ENCODE measurements around the gene MAP3K5.
"Not testable (repeated sequence)": the region's sequence is repeated elsewhere in the genome, so short reads cannot be mapped to it uniquely, and the experiment has no call there.

Gene MAP3K5

DNA sequence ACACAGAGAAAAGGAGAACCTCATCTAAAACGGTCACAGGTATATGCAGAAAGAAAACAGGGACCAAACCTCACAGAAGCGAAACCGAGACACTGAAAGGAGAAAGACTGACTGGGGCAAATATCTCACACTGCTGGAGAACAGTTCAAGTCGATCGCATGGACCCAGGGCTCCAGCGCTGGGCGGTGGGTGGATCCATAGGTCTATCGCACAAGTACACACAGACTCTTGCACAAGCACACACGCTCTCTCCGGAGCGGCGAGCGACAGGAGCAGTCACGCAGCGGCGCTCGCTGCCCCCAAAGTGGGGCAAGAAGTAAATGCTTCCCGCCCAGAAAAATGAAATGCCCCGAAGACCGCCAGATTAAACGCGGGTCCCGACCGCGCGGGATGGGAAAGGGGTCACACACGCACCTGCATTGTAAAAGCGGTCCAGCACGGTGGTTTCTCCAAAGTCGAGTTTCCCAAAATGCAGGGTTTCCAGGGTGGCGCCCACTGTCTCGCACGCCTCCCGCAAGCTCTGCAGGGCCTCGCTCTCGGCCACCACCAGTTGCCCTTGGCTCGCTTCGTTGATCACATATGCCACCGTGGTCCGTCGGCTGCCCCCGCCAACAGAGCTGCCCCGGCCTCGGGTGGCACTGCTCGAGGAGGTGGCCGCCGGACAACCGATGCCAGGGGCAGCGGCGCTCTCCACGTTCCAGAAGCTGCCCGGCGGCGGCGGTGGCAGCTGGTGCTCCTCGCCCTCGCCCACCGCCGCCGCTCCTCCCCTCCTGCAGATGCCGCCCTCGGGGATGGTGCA lies 782 bp downstream of the MAP3K5 start:
- DNase-seq (ENCODE audit: low read depth), result peak; percentile 28

DNA sequence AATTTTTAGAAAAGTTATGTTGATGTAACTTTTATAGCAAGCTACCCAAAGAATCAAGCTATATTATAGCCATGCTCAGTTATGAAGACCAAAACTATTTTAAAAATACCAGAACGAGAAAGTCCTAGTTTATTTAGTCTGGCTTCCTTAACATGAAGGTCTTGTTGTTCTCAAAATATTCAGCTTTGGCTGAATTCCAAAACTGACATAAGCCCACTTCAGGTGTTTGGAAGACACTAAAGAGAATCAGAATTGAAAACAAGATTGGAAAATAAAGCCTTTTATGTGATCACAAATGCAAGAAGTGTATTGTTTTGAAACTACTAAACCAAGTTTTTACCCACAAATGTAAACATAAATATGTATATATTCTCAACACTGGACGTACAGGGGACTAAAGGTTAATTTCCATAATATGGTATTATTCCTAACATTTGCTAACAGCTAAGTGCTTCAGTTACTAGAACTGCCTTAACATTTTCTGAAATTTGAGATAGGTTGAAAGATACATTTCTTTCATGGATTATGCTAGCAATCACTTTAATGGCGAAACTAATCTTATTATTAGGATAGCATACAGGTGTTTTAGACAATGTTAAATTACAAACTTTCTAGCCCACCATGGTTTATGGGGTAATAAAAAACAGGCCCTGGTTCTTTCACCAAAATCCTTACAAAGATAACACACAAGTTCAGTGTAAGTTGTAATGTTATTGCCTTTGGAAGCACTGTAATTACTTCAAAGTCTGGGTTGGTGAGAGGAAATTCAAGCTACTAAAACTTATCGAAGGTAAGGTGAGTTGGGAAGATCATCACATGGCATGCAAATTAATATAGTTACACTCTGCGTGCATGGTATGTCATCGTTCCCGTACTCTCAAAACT lies 1.6 kb downstream of the MAP3K5 start:
- no peak for DNase-seq (ENCODE audit: low read depth)

DNA sequence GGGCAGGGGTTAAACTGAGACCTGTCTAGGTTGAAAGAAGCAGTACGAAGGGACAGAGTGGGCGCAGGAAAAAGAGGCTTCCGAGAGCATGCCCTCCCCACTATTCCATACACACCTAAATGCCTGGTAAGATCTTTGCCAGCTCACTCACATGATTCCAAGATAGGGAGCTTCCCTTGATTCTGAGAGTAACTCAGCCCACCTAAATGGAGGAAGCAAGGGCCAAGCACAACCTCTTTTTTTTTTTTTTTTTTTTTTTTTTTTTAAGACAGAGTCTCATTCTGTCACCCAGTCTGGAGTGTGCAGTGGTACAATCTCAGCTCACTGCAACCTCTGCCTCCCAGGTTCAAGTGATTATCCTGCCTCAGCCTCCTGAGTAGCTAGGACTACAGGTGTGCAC lies 2.8 kb downstream of the MAP3K5 start:
- DNase-seq (ENCODE audit: low read depth), result not testable (repeated sequence)

- no peak for DNase-seq (ENCODE audit: low read depth)
Measured at GRCh38 chr6:136788069-136788902, 4.0 kb downstream of the MAP3K5 start.

DNA sequence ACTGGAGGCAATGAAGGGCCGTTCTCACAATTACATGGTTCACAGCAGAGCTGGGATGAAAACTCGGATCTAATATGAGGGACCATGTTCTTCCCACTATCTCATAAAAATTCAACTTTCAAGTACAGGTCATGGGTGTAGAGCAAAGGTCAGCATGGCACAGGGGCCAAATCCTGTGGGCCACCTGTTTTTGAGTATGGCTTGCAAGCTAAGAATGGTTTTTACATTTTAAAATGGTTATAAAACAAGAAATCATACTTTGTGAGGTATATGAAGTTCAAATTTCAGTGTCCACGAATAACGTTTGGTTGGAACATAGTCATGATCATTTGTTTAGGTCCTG lies 4.6 kb downstream of the MAP3K5 start:
- DNase-seq (ENCODE audit: low read depth), result no peak

DNA sequence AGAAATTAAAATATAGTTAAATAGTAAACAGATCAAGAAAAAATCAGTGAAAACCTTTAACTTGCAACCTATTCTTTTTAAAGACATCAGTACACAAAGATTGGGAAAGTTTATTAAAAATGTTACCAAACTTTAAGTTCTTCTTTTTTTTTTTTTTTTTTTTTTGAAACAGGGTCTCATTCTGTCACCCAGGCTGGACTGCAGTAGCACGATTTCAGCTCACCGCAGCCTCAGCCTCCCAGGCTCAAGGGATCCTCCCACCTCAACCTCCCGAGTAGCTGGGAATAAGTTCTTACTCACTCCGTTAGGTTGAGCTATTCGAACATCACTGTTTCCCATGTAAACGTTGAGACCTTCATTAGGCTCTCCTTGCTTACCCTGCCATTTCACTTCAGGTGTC lies 5.6 kb downstream of the MAP3K5 start:
- DNase-seq (ENCODE audit: low read depth), result no peak

GRCh38 chr6:136784910-136785746 lies 7.1 kb downstream of the MAP3K5 start:
- peak; percentile 27 for DNase-seq (ENCODE audit: low read depth)

GRCh38 chr6:136784271-136784664 lies 8.0 kb downstream of the MAP3K5 start:
- no peak for DNase-seq (ENCODE audit: low read depth)

DNA sequence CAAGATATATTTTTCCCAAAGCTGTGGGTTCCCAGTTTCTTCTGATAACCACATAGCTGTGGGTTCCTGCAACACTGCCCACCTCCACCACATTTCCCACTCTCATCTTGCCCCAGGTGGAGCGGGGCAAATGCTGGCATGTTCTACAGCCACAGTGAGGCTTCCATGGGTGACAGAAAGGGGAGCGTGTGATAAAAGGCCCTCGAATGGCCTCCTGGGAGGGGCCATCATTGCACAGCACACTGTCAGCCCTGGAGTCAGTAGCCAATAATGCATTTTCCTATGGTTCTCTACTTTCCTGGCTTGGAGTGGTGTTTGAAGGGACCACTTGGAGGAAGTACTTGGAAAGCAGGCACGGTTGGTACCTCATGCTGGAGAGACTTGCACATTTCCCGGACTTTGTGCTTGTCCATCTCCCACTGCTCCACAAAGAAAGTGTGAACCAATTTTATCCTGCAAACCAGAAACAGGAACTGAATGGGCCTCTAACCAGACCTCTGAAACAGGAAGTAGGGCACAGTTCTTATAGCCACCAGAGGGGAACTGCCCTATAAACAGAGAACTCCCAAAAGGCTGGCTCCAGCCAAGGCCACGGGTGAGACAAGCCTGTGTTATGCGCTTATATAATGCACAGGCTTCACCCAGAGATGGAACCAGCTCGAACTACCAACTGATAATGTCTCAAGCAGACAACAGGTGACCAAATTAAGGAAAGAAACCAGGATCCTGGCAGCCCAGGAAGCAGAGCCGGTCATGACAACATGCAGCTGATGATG lies 8.6 kb downstream of the MAP3K5 start:
- no peak for DNase-seq (ENCODE audit: low read depth)

DNA sequence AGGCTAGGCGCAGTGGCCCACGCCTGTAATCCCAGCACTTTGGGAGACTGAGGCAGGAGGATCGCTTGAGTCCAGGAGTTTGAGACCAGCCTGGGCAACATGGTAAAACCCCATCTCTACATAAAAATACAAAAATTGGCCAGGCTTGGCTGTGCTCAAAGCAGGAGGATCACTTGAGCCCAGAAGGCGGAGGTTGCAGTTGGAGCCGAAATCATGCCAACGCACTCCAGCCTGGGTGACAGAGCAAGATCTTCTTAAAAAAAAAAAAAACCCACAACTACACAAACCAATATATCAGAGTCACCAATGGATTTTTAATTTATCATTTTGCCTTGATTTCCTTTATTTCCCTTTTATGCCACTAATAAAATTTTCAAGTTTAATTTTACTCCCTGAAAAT lies 9.3 kb downstream of the MAP3K5 start:
- DNase-seq (ENCODE audit: low read depth), result no peak

DNA sequence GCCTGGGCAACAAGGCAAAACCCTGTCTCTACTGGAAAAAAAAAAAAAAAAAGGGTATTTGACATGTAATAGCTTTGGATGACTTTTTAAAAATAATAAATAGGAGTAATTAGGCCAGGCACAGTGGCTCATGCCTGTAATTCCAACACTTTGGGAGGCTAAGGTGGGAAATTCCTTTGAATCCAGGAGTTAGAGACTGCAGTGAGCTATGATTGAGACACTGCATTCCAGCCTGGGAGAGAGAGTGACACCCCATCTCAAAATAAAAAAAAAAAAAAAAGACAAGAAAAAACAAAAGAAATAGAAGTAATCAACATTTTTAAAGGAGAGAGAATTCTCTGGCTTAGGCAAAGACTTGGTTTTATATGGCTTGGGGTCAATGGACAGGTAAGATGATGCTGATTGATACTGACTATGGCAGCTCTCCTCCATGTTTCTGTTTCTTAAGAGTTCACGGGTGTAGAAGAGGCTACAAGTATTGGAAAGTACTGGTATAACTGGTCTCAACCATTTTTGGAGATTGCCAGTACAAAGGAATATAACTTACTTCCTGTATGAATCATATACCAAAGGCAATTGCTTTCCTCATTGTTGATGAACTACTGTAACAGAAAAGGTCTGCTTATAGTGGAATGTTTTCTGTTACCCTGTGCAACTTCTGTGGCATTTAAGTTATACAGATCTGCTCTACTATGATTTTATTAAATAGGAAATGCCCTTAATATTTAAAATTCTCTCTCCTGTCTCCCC lies 10.1 kb downstream of the MAP3K5 start:
- DNase-seq (ENCODE audit: low read depth), result no peak

DNA sequence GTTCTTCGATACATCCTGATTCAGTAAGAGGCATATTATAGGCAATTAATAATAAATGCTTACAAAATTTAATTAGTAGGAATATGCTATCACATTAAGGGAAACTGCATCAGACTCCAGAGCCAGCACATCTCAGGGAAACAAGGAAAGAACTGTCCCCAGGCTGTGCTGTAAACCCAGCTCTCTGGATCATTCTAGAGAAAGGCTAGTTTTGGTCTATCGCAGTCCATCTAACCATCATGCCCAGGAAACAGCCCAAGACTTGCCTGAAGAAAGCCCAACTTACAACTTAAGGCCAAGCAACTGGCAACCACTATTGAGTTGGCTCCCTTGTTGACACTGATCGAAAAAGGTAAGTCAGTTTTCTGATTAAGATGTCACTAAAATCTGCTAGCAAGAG lies 11.3 kb downstream of the MAP3K5 start:
- DNase-seq (ENCODE audit: low read depth), result no peak

- DNase-seq (ENCODE audit: low read depth), result no peak
Measured at GRCh38 chr6:136779682-136780081, 12.6 kb downstream of the MAP3K5 start.

DNA sequence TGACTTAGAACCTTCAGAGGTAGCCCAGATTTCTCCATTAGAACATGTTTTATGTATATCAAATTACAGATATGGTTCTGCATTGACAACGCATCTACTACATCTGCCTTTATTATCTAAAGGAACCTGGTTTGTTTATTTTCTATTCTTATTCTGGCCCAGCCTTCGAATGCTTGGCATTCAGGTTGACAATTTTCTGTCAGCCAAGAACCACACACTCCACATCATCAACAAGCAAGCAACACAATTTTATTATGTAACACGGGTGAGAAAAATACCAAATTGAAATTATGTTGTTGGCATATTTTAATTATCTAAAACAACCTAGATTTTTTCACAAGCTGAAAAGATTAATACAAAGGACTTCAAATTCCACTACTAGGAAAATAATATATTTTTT lies 14.6 kb downstream of the MAP3K5 start:
- no peak for DNase-seq (ENCODE audit: low read depth)

GRCh38 chr6:136775548-136775947 lies 16.7 kb downstream of the MAP3K5 start:
- no peak for DNase-seq (ENCODE audit: low read depth)

DNA sequence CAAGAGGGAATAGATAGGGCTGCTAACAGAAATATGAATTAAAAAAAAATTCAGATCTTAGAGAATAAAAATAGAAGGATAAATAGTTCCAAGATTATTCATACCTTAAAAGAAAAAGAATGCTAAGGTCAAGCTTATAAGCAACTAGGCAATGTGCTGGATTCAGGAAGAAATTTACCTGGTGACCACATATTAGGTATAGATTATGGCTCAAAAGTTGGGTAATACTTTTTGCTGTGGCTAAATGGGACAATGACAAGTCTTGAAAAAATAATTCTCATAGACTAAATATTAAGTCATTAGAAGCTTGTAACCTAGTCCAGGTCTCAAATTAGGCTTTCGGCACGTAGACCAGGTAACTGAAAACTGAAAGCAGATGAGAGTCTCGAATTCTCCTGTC lies 17.2 kb downstream of the MAP3K5 start:
- DNase-seq (ENCODE audit: low read depth), result no peak

DNA sequence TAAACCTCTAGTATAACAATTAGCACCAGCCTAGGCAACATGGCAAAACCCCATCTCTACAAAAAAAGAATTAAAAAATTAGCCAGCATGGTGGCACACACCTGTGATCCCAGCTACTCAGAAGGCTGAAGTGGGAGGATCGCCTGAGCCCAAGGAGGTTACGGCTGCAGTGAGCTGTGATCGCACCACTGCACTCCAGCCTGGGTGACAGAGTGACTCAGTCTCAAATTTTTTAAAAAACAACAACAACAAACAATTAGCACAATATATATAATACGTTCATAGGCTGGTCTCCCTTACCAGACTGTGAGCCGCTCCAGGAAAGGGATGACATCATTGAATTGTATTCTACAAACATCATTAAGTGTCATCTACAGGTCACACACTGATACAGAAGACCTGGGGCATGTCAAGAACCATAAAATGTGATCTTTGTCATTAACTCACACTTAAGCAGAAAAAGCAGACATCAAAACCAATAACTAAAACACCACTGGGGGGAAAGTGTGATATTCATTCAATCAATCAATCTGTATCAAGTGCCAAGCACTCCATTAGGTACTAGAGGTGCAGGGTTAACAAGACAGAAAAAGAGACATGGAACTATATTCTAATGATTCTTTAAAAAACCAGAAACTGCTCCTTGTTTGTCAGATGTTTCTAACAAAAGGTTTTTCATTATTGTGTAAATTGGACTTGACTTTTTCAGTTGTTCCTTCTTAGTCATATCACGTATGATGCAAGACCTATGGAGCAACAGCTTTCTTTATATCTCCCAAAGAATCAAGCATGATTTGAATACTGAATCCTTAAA lies 17.8 kb downstream of the MAP3K5 start:
- DNase-seq (ENCODE audit: low read depth), result no peak

- DNase-seq (ENCODE audit: low read depth), result no peak
Measured at GRCh38 chr6:136773473-136773796, 18.8 kb downstream of the MAP3K5 start.
